SW 1271 (cell line): Measurements from ENCODE around the gene APC2.

Experiments
- DNase-seq, 2 experiments: peaks; one replicate each; lab custom pipeline; 2025; lab: John Stamatoyannopoulos, UW

The APC2 gene, protein sequence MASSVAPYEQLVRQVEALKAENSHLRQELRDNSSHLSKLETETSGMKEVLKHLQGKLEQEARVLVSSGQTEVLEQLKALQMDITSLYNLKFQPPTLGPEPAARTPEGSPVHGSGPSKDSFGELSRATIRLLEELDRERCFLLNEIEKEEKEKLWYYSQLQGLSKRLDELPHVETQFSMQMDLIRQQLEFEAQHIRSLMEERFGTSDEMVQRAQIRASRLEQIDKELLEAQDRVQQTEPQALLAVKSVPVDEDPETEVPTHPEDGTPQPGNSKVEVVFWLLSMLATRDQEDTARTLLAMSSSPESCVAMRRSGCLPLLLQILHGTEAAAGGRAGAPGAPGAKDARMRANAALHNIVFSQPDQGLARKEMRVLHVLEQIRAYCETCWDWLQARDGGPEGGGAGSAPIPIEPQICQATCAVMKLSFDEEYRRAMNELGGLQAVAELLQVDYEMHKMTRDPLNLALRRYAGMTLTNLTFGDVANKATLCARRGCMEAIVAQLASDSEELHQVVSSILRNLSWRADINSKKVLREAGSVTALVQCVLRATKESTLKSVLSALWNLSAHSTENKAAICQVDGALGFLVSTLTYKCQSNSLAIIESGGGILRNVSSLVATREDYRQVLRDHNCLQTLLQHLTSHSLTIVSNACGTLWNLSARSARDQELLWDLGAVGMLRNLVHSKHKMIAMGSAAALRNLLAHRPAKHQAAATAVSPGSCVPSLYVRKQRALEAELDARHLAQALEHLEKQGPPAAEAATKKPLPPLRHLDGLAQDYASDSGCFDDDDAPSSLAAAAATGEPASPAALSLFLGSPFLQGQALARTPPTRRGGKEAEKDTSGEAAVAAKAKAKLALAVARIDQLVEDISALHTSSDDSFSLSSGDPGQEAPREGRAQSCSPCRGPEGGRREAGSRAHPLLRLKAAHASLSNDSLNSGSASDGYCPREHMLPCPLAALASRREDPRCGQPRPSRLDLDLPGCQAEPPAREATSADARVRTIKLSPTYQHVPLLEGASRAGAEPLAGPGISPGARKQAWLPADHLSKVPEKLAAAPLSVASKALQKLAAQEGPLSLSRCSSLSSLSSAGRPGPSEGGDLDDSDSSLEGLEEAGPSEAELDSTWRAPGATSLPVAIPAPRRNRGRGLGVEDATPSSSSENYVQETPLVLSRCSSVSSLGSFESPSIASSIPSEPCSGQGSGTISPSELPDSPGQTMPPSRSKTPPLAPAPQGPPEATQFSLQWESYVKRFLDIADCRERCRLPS (N-terminal part only)

DNA sequence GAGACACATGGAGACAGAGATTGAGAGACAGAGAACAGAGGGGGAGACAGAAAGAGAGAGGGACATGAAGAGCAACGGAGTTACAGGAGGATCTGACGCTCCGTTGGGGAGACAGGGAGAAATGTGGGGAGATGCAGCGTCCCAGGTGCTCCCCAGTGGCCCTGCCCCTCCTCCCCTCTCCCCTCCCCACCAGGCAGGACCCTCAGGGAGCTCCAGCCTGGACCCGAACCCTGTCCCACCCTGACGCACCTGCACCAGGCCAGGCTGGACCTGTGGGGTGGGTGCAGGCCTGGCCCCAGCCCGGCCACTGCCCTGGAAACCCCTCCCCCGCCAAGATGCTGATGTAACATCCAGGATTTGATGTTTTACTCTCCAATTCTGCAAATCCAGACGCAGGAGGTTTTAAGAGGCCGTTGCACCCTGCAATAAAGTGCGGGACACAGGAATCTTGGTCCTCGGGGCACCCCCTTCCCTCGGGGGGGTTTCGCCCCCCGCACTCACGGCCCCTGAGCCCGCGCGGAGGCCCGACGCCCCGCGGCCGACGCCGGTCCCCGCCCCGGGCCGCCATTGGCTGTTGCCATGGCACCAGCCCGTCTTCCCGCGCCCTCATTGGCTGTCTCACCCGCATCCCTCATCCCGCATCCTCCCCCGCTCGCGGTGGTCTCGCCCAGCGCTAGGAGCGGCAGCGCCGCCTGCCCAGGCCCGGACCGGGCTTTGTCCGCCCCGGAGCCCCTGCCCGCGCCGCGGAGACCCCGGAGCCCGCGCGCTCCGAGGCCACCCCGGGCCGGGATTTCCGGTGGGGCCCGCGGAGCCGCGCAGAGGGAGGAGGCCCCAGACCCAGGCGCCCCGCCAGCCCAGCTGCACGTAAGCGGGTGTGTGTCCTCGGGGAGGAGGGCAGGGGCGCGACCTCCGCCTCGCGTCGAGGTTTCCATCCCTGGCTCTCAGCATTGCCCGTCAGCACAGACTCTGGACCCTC, at the start of gene APC2:
APC2 (plus strand) TSS at position 655 of the 976 bp plus-strand sequence. CDS start 2,881 bp downstream, outside the sequence.
- DNase-seq, result no peak

DNA sequence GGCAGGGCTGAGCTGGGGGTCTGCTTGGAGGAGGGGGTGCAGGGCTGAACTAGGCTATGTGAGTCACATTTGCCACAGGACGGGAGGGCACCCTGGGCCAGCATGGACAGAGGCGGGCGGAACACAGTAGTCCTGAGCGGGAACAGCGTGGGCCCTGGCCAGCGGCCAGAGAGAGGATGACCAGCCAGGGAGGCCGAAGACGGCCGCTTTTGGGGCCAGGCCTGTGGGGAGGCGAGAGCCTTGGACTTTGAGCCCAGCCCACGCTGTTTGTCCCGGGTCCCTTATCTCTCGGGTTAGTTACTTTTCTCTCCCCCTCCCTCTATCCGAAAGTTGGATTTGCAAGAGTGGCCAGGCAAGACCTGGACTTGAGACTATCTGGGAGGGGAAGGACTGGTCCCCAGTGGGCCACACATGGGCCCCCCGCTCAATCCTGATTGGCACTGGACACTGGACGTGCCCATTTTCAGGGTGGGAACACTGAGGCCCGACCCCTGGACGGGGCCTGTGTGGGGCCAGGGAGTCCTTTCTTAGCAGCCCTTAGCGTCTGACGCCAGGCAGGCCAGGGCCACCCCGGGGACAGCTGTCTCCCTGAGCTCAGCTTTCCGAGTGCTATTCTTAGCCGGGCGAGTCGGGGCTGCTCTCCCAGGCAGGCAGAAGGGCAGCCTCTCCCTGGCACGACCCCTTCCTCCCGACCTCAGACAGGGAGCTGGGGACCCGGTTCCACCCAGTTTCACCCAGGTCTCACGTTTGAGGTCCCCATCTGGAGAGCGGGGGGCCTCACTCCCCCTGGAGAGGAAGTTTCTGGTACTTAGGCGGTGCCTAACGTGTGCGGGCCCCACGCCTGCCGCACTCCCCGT, 49.4 kb upstream of the APC2 start:
- peak in 1 of 2 experiments; percentile 19 for DNase-seq

DNA sequence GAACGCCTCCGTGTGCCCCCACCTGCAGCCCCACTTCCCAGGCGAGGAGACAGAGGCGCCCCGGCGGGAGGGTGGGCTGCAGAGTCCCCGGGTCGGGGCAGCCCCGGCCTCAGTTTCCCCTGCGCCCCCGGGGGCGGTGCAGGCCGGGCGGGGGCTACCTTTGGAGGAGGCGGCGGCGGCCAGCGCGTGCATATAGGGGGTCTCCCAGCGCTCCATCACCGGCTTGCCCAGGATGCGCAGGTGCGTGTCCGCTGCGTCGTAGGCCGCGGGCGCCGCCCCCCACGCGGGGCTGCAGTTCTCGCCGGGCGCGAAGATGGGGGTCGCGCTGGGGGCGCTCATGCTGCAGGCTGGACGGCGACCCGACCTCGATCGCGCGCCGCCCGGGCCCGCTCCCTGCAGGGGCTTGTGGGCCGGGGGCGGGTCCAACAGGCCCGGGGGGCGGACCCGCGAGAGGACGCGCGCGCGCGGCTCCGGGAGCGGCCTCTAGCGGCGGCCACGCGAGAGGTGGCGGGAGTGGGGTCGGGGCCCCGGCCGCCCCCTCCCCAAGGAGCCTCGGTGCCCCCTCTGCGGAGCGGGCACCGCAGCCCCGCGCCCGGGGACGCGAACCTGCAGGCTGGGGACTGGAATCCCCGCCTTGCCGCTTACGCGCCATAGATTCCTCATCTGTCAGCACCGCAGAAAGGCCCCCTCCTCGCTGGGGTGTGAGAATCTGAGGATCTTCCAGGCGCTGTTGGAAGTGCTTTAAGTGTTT, 48.6 kb upstream of the APC2 start, which contains the start of gene GAMT:
GAMT (minus strand) TSS at position 405 of the 751 bp plus-strand sequence; CDS start at position 339, 66 bp downstream.
- DNase-seq, result peak in 1 of 2 experiments; percentile 28

- no peak for DNase-seq
Measured at GRCh38 chr19:1401889-1402217, 48.1 kb upstream of the APC2 start.

DNA sequence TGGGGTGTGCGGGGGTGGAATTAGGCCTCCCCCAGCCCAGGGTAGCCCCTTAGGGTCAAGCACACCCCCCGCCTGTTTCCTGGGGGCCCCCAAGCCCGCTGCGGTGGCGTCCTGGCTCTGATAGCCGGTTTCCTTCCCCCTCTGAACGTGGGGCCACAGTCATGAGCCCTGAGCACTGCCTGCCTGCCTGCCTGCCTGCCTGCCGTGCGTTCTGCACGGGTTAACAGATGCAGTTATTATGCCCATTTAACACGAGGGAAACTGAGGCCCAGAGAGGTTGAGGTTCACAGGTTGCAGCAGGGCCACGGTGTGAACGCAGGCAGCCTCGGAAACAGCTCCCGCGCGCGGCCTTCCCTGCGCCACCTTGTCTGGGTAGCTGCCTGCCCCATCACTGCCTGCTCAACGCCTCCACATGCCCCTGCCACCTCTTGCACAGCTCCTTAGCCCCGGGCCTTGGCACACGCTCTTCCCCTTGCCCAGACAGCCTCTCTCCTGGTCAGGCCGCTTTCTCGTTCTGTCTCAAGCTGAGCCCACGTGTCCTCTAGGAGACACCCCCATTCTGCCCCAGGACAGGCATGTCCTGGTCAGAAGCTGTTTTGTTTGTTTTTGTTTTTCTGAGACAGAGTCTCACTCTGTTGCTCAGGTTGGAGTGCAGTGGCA, 47.4 kb upstream of the APC2 start:
- DNase-seq, result no peak

DNA sequence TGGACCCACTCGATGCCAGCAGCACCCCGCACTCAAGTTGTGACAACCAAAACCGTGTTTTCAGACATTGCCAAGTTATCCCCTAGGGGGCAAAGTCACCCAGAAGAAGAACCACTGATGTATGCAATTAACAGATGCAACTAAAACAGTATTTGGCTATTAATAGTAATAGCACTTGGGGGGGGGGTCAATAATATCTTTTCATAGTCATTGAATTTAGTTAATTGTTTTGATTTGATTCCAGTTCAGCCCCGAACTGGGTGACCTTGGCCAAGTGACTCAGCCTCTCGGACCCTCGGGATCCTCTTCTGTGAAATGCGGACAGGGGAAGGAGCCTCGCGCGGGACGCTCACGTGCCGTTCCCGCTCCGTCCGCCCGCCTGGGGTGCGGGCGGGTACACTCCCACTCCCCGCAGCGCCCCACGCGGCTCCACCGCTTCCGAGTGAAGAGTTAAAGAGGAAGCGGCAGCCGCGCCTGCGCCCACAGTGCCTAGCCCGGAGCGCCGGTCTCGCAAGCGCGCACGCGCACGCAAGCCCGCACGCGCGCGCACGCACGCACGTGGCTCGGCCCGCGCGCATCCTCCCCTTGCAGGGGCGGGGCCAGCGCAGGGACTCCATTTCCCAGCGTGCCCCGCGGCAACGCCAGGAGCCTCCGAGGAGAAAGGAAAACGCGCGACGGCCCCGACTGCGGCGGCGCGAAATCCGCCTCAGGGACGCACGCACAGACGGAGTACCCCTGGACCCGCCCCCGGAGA, 43.0 kb upstream of the APC2 start:
- DNase-seq, result peak; percentile 91 to 92

DNA sequence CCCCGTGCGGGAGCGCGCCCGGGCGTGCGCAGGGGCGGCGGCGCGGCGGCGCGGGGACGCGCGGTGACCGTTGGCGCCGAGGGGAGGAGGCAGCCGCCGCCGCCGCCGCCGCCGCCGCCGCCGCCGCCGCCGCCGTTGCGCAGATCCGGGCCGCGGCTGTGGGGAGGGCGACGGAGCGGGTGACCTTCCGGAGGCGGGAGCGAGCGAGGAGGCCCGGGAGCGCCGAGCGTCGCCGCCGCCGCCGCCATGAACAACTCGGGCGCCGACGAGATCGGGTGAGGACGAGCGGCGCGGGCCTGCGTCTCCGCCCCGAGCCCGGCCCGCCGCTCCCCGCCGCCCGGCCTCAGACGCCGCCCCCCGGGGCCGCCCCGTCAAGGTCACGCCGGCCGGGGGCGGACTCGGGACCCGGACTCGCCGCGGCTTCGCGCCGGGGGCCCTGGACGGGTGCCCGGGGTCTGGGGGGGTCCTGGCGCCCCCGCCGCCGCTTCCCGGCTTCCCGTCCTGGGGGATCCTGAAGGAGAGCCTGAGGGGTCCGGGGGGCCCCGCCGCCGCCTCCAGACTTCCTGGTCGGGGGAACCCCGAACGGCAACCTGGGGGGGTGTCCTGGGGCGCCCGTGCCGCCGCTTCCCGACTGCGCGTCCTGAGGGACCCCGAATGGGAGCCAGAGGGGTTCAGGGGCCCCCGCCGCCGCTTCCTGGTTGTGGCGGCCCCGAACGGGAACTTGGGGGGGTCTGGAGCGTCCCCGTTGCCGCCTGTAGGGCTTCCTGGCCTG, 42.2 kb upstream of the APC2 start, which contains the start of gene DAZAP1:
DAZAP1 (plus strand) TSS at position 59 of the 772 bp plus-strand sequence; CDS start at position 247, 188 bp downstream.
- DNase-seq, result no peak

- DNase-seq, result no peak
Measured at GRCh38 chr19:1408300-1409203, 41.4 kb upstream of the APC2 start.

DNA sequence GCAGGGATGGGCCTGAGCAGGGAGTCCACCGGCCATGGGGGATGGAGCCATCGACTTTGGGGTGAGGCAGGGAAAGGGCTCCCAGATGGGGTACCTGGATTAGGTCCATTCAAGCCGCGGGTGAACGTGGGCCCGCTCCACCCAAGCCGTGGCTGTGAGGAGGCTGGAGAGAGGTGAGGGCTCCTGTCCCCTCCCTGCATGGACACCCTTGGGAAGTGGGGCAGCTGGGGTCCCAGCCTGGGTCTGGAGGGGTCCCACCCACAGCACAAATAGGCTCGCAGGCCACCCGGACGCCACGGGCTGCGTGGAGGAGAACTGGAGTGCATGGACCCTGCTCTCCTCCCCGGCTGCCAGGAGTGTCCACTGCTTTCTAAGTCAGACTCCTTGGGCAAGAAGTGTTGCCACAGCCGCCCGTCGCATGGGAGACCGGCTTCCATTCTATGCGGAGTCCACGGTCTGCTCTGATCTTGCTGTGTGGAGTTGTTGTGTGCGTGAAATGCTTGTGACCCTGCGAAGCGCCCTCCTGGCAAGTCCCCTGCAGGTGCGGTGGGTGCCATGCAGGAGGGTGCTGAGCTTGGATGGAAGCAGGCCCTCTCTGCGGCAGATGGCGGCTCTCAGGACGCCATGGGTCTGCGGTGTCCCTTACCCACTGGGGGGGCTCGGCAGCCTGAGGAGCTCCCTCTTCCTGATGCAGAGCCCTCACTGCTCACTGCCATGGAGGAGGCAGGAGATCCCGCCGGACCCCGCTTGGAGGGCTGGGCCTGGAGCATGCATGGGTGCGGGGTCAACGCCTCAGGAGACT, 40.5 kb upstream of the APC2 start:
- DNase-seq, result no peak

- no peak for DNase-seq
Measured at GRCh38 chr19:1410136-1410786, 39.7 kb upstream of the APC2 start.

GRCh38 chr19:1410789-1411188, 39.1 kb upstream of the APC2 start:
- no peak for DNase-seq

DNA sequence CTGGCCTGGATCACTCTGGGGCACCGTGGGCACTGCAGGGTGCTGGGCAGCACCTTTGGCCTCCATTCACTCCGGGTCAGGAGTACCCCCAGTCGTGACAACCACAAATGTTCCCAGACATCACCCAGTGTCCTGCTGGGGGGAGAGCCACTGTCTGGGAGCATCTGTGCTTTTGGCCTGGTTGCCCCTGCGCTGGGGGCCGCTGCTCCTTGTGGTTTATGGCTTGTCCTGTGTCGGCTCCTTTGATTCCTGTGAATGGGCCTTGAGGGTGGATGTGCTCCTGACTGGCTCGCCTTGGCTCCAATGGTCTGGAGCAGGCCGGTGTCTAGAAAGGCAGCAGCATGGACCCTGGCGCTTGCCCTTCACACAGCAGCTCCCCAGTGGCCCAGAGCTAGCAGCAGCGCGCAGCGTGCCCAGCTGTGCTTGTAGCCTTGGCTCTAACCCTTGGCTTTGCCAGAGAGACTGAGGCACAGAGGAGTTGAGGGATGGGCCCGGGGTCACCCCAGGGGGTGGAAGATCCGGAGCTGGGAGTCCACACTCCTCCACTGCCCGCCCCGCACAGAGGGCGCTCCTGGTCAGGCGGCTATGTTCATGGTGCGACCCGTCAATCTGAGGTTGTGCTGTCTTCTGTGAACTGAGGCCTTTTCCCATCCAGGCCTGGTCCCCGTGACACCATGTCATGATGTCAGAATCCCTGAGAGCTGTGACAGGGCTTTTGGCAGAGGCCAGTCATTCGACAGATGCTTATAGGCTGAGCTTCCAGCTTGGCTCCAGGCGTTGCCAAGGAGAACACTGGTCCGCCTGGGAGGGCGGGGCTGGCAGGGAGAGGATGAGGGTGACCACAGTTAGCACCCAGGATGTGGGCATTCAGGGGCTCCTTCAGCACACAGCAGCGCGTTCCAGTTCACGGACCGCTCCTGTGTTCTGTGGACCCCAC, 38.4 kb upstream of the APC2 start:
- DNase-seq, result no peak

GRCh38 chr19:1412323-1412923, 37.5 kb upstream of the APC2 start:
- DNase-seq, result no peak
